HL-60/S4 (cell line): Measurements from ENCODE around the gene RNF135.
"Not testable (repeated sequence)": the region's sequence is repeated elsewhere in the genome, so short reads cannot be mapped to it uniquely, and the experiment has no call there.

Experiments used
- in situ Hi-C: fragments of 300-500 bp; cut with MboI; formaldehyde crosslinking; loops from 2 replicates; pipeline ENCODE4 v1.14.3; 2022; ENCODE audit warnings: low sequenced_read_pairs

Gene RNF135, protein sequence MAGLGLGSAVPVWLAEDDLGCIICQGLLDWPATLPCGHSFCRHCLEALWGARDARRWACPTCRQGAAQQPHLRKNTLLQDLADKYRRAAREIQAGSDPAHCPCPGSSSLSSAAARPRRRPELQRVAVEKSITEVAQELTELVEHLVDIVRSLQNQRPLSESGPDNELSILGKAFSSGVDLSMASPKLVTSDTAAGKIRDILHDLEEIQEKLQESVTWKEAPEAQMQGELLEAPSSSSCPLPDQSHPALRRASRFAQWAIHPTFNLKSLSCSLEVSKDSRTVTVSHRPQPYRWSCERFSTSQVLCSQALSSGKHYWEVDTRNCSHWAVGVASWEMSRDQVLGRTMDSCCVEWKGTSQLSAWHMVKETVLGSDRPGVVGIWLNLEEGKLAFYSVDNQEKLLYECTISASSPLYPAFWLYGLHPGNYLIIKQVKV

DNA sequence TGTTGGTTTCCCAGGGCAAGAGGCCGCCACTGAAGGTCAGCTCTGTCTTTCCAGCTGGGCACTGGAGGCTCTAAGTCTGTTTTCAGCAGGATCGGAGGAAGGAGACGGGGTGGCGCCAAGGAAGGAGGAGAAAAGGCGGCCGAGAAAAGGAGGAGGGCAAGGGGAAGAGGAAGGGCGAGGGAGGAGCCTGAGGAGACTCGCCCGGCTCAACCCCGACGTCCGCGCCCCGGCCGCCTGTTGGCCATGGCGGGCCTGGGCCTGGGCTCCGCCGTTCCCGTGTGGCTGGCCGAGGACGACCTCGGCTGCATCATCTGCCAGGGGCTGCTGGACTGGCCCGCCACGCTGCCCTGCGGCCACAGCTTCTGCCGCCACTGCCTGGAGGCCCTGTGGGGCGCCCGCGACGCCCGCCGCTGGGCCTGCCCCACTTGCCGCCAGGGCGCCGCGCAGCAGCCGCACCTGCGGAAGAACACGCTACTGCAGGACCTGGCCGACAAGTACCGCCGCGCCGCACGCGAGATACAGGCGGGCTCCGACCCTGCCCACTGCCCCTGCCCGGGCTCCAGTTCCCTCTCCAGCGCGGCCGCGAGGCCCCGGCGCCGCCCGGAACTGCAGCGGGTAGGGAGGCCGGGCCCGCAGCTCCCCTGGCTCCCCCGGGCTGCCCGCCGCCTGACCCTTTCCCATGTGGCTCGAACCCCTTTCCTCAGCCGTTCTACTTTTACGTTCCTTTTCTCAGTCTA lies at the start of gene RNF135:
RNF135 (plus strand) TSS at position 209 of the 737 bp plus-strand sequence; CDS start at position 244, 35 bp downstream.
- in situ Hi-C loops = no loop called here

DNA sequence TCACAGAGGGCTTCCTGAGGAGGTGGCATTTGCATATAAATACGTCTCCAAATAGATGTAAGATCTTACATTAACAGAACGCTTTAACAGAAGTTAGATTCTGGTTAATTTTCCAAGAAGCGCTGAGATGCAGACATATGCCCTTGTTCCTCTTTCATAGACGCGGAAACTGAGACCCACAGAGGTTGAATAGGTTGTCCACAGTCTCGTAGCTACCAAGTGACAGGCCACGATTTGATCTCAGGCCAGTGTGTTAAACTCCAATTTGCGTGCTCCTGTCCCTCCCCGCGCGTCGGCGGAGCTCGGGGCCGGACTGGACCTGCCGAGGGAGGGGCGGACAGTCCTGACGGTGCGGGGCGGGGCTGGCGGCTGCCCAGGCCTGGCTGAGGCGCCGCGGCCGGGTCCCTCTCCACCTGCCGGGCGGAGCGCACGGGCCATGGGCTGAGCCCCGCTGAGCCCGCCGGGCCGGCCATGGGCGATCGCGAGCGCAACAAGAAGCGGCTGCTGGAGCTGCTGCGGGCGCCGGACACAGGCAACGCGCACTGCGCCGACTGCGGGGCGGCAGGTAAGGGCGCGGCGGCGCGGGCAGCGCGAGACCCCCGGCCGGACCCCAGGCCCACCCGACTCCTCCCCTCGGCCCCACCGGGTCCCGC lies 49.2 kb upstream of the RNF135 start, which contains the start of gene ADAP2:
ADAP2 (plus strand) TSS at position 402 of the 653 bp plus-strand sequence; CDS start at position 472, 70 bp downstream.
- in situ Hi-C loops = no loop called here

DNA sequence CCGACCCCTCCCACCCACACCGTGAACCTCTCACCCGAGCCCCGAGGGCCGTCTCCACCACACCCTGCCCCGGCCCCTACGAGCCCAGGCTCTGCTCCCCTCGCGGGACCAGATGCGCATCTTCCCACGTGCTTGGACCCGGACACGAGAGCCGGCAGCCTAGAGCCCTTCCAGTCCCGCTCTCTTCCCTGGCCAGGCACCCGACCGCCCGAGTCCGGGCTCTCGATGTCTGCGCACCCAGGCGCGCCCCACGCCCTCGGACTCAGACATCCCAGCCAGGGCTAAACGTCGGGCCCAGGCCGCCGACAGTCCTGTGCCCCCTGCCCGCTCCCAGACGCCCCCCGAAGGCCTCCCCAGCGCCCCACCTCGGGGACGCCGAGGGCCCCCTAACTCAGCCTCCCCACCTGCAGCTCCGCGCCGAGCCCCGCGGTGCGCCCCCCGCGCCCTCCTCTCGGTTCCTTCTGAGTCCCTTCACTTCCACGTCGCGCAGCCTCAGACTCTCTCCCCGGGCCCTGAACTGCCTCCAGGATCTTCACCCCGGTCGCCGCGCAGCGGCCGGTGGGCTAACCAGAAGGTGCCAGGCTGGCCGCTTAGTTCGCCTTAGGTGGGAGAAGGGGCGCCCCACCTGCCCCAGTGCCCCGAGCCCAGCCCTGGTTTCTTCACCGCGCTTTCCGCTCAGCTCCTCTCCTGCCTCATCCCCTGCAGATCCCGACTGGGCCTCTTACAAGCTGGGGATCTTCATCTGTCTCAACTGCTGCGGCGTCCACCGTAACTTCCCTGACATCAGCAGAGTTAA lies 48.4 kb upstream of the RNF135 start:
- in situ Hi-C loops = no loop called here

DNA sequence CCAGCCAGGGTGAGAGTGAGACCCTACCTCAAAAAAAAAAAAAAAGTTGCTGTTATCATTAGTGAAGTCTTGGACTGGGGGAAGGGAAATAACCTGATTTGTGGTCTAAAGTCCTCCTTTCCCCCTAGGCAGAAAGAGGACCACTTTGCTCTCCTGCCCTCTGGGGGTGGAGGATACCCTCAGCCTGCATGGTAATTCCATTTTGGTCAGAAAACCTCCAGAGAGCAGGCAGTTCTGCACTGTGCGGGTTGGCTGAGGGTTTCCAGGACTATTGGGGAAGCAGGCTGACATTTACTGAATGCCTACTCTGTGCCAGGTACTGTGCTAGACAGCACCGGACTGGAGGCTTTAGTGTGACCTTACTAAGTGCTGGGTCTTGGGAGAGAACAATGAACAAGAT lies 46.5 kb upstream of the RNF135 start:
- in situ Hi-C loops = no loop called here

DNA sequence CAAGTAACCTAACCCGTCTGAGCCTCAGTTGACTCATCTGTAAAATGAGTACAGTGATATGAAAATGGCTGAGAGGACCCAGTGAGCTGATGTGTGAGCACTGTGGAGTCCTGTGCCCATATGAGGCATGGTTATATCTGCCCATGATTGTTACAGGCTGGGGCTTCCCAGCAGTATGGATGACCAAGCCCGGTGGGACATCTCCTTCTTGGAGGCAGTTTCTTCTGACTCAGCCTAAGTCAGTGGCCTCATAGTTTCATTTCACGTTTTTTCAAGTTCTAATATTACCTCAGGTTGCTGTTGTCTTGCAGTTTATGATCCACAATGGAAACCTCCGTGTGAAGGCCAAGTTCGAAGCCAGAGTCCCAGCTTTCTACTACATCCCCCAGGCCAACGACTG lies 44.3 kb upstream of the RNF135 start:
- in situ Hi-C loops = no loop called here

DNA sequence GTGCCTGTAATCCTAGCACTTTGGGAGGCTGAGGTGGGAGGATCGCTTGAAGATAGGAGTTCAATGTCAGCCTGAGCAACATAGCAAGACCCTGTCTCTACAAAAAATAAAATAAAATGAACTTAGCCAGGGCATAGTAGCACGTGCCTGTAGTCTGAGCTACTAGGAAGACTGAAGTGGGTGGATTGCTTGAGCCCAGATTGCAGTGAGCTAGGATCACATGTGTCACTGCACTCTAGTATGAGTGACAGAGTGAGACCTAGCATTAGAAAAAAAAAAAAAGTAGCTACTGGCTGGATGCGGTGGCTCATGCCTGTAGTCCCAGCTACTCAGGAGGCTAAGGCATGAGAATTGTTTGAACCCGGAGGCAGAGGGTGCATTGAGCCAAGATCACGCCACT lies 43.1 kb upstream of the RNF135 start:
- in situ Hi-C loops = no loop called here

DNA sequence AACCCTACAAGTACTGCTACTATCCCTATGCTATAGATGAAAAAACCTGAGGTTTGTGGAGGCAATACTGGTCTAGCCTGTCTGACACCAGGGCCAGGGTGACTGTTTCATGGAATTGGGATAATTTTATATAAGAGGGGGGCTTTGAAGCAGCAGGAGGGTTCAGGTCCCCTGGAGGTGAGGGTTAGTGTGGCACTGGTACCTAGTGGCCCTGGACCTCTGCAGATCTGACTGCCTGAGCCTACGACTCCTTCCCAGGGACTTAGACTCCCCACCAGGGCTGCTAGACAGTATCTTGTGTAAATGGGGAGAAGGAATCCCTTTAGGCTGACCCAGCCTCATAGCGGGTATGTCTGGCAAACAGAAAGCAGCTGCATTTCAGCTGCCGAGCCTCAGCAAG lies 42.3 kb upstream of the RNF135 start:
- in situ Hi-C loops = no loop called here

DNA sequence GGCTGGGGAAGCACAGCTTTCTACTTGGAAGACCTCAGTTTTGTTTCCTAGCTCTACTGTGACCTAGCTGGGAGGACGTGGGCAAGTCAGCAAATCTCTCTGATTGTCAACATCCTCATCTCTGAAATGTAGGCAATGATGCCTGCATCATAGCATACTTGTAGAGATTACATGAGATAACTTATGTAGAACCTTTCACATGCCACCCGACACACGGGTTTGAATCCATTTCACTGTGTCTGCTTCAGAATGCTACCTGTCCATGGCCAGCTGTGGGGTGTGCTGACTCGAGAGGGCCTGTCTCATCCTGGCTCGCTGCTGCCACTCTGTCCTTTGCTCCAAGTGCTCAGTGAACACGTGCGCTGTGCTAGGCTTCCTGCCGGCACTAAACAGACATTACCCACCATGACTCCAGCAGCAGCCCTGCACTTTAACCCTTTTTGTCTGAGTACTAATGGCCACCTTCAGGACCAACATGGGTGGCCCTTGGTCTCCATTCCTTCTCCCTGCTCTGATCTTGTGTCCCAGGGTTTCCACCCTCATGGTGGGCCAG lies 41.7 kb upstream of the RNF135 start:
- in situ Hi-C loops = no loop called here

DNA sequence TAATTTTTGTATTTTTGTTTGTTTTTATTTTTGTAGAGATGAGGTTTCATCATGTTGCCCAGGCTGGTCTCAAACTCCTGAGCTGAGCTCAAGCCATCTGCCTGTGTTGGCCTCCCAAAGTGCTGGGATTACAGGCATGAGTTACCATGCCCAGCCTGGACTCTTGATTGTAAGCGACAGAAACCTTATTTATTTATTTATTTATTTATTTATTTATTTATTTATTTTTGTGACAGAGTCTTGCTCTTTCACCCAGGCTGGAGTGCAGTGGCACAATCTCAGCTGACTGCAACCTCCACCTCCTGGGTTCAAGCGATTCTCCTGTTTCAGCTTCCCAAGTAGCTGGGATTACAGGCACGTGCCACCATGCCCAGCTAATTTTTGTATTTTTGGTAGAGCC lies 41.0 kb upstream of the RNF135 start:
- in situ Hi-C loops = not testable (repeated sequence)

DNA sequence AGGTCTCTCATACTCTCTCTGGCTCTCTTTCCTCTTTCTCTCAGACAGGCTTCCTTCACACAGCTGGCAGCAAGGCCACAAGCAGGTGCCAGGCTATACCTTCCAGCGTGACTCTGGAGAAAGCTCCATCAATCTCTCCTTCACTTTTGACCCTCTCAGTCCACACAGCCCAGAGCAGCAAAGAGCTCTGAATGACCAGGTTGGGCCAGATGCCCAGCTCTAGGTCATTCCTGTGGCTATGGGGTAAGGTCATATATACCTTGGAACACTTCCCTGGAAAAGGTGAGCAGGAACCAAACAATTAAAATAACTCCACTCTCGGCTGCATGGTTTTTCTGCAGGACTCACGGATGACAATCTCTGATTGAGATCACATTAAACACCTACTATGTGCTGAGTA lies 40.3 kb upstream of the RNF135 start:
- in situ Hi-C loops = no loop called here

DNA sequence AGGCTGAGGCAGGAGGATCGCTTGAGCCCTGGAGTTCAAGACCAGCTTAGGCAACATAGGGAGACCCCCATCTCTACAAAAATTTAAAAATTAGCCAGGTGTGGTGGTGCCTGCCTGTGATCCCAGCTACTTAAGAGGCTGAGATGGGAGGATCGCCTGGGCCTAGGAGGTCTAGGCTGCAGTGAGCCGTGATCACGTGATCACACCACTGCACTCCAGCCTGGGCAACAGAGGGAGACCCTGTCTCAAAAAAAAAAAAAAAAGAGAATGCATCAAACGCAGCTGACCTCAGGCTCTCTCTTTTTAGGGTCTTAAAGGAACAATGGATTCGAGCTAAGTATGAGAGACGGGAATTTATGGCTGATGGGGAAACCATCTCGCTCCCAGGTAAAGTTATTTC lies 39.3 kb upstream of the RNF135 start:
- in situ Hi-C loops = not testable (repeated sequence)

DNA sequence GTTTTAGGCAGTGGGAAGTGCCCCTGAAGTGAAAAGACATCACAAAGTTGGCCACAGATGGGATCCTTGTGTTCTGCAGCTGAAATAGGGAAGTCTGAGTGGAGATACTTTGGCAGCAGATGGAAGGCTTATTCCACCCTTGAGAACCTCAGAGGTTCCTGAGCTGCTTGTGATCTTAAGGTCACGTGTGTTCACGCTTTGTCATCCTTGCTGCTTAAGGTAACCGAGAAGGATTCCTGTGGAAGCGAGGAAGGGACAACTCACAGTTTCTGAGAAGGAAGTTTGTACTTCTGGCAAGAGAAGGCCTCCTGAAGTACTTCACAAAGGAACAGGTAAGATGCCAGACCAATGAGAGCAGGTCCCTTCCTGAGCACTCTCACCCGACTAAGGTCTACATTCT lies 36.9 kb upstream of the RNF135 start:
- in situ Hi-C loops = no loop called here

DNA sequence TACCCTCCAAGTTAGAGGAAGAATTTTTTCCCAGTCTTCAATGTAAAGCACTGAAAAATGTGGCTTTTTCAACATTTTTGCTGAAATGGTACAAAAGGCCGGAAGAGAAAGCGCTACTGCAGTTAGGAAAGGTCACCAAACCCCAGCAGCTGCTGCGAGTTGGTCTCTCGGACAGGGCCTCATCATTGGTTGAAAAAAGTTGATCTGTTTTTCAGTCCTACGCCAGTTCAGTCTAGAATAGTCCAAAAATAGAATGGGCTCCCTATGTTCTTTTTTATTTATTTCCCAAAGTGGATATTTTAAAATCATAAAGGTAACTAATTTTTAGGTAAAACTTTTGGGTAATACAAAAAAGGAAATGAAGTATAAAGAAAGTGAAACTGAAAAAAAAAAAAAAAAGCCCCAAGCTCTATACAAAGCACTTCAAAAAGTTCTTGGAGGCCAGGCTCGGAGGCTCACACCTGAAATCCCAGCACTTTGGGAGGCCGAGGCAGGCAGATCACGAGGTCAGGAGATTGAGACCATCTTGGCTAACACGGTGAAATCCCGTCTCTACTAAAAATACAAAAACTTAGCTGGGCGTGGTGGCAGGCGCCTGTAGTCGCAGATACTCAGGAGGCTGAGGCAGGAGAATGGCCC lies 31.7 kb upstream of the RNF135 start:
- in situ Hi-C loops = no loop called here

DNA sequence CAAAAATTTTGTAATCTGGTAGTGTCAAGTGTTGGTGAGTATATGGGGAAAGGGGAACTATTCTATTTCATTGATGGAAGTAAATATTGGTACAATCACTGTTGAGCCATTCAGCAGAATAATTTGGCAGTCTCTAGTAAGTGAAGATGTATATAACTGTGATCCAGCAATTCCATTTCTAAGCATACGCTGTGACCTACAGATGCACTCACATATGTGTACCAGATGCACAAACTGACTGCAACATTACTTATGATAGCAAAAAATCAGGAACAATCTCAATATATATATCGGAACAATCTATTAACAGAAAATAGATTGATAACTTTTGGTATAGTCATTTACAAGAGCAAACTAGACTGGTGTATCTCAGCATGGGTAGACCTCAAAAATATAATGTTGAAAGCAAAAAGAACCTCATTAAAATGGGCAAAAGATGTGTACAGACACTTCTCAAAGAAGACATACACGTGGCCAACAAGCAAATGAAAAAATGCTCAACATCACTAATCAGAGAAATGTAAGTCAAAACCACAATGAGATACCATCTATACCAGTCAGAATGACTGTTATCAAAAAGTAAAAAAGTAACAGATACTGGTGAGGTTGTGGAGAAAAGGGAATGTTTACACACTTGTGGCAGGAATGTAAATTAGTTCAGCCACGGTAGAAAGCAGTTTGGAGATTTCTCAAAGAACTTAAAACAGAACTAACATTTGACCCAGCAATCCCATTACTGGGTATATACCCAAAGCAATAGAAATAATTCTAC lies 28.3 kb upstream of the RNF135 start:
- in situ Hi-C loops = no loop called here

DNA sequence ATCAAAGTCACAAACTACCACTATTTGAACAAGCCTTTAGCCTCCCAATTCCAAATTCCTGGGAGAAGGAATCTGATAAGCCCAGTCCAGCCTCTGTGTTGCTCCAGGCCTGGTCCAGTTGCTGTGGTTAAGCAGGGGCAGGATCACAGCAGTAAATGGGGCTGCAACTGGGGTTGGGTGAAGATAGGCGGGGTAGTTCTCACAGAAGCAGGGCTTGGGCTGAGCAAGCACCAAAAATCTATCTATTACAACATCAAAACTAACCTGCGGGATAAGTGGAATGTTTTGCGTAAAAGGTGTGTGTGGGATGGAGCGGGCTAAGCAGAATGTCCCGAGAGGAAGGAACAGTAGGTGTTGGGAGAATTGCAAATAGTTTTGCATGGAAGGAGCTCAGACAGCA lies 23.0 kb upstream of the RNF135 start:
- in situ Hi-C loops = no loop called here

DNA sequence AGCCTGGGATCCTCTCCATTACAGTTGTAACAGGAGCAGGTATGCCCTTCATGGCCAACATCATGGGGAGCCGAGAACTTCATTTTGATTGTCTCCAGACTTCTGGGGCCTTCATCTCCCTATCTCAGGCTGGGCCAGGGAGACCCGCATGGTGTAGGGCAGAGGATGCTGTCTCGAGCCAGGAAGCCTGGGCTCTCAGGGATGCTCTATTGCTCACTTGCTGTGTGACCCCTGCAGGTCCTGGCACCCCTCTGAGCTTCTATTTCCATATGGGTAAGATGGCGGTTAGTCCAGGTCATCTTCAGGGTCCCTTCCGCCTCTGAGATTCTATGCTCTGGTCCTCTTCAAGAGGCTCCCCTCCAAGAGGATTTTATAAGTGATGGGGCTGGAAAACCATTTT lies 20.6 kb upstream of the RNF135 start:
- in situ Hi-C loops = no loop called here

DNA sequence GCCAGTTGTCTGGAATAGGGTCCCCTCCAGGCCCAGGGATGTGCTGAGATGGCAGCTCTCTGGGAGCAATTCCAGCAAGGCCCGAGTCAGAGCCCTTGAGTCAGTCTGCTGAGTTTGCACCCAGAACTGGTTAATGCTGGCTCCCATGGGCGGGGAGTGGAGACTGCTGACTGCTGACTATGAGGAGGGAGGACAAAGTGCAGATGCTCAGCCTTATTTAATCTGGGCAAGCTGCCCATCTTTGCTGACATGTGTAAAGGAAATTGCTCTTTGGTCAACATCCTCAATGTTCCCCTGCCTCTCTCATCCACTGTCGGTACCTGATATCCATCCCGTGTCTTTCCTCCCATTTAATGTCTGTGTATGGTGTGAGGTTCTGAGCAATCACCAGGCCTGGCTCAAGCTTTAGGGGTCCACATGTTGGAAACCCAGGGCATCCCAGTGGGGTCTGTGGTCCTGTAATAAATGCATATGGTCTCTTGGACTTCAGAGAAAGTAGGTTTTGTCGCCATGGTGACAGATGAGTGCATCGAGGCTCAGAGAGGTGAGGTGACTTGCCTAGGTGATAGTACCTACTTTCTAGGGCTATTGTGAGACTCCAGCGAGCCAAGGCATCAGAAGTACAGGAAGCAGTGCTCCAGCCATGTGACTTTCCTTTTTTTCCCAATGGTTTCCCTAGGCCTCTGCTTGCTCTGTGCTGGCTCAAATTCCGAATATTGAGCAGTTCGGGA lies 20.0 kb upstream of the RNF135 start:
- in situ Hi-C loops = no loop called here

DNA sequence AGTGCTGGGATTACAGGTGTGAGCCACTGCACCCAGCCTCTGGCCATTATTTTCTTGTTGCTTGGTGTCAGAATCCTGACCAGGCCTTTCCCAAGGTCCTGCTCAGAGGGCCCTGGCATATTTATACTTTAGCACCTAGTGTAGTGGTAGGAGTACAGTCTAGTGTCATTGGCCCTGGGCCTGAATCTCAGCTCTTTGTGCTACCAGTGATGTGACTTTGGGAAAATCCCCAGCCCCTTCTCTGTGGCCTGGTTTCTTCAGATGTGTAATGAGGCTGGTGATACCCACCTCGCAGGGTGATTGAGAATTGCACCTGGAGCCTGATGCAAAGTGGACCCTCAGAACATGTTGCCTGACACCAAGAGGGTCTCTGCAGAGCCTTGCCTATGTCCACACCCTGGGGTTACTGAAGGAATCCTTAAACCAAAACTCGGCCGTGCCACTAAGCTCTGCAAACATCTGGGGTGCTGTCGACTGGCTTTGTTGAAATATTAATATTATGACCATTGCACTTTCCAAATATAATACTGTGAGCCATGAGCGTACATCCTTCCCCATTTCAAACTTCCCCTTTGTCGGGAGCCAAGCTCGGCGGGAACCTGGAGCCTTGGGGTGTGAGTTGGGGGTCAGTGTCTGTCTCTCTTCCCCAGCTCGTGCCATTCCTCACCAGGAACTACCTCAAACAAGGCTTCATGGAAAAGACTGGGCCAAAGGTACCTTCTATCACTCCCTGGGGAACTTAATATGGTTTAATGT lies 18.0 kb upstream of the RNF135 start:
- in situ Hi-C loops = no loop called here
